Fibroblast of lung (primary cell): ENCODE results near the gene C4BPA.

Source experiments
- EZH2 ChIP-seq: IDR thresholded peaks from 2 replicates; pipeline ENCODE4 v1.5.1; 2012; ENCODE audit warnings: low read length, control low read depth, mild to moderate bottlenecking; ENCODE audit errors: missing control alignments
- TF ChIP-seq, protein P1 (sequence below), 2 donors: IDR thresholded peaks in 1 of 2; conservative IDR thresholded peaks in 1 of 2; 1 replicate in 1 of 2; 2 replicates in 1 of 2; pipeline ENCODE4 v1.5.1; 2011 to 2012; ENCODE audit warnings: low read length in 2 of 2, control low read depth in 1 of 2, inconsistent platforms in 1 of 2, low read depth in 1 of 2, mild to moderate bottlenecking in 1 of 2

- TF ChIP-seq, protein P1, sequence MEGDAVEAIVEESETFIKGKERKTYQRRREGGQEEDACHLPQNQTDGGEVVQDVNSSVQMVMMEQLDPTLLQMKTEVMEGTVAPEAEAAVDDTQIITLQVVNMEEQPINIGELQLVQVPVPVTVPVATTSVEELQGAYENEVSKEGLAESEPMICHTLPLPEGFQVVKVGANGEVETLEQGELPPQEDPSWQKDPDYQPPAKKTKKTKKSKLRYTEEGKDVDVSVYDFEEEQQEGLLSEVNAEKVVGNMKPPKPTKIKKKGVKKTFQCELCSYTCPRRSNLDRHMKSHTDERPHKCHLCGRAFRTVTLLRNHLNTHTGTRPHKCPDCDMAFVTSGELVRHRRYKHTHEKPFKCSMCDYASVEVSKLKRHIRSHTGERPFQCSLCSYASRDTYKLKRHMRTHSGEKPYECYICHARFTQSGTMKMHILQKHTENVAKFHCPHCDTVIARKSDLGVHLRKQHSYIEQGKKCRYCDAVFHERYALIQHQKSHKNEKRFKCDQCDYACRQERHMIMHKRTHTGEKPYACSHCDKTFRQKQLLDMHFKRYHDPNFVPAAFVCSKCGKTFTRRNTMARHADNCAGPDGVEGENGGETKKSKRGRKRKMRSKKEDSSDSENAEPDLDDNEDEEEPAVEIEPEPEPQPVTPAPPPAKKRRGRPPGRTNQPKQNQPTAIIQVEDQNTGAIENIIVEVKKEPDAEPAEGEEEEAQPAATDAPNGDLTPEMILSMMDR (conservative IDR thresholded peaks at IDR 0.05 in 1 of 2, IDR thresholded peaks at IDR 0.05 in 1 of 2; ENCODE audit: low read depth in 1 of 2, low read length in 2 of 2), result no peak
- TF ChIP-seq EZH2, result no peak
Measured at GRCh38 chr1:207067185-207067584, 36.8 kb upstream of the C4BPA start.
